NT2/D1 (cell line): ENCODE data around the gene NRF1.

Source experiments
- YY1 ChIP-seq: IDR thresholded peaks from 2 replicates; pipeline ENCODE4 v1.6.1; 2011; ENCODE audit not compliant: insufficient read length, insufficient read depth
- ZNF274 ChIP-seq: IDR thresholded peaks from 2 replicates; pipeline ENCODE4 v1.6.1; 2011; ENCODE audit warnings: mild to moderate bottlenecking, low read depth, low read length

DNA sequence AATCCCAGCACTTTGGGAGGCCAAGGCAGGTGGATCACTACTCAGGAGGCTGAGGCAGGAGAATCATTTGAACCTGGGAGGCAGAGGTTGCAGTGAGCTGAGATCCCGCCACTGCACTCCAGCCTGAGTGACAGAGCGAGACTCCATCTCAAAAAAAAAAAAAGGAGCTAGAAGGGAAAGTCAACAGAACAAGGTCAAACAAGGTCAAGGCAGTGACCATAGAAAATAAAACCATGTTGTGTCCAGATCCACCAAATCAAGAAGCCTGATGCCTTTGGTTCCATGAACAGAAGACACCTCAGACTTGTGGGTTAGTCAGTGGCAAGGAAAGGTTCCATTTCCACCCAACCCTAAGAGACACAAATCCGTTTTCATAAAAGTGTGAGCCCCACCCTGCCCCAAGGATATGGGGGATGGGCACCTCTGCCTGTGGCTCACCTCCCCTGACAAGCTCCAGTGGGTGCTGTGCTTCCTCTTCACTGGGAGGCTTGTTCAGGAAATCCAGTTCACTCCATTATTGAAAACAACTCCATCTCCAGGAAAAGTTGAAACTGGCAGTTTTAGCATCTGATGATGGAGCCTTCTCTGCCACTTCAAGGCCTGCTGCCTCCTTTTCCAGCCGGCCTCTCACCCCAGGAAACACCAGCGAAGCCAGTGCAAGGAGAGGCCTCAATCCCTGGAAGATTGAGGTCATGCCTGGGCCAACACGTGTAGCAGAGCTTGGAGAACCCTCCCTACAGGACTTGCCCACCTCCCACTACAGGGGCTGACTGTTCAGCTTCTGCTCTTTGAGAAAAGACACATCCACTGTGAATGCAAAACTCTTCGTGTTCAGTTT, 152.9 kb downstream of the NRF1 start:
- TF ChIP-seq YY1, result no peak
- TF ChIP-seq ZNF274, result no peak
